K562 (cell line): ENCODE data around the gene ERCC2. TPM values are rescaled to one million over a fixed set of nuclear protein-coding genes. Genes with fewer than 3 reads are reported as not detected.

Experiments used
- ATF1 ChIP-seq, 2 experiments: fragments of 450-650 bp in 1 of 2; IDR thresholded peaks; 2 replicates each; pipeline ENCODE4 v1.6.1; 2016; ENCODE audit warnings: missing compliant biosample characterization in 1 of 2, missing genetic modification characterization in 1 of 2
- CHD2 ChIP-seq: IDR thresholded peaks from 2 replicates; pipeline ENCODE4 v1.6.1; 2011; ENCODE audit warnings: low read depth, low read length
- HLTF ChIP-seq: fragments of 450-650 bp; IDR thresholded peaks from 2 replicates; pipeline ENCODE4 v1.6.1; 2016
- HNRNPK ChIP-seq: fragments of 200-400 bp; formaldehyde crosslinking; IDR thresholded peaks from one replicate; pipeline ENCODE4 v1.6.1; 2018; ENCODE audit warnings: mild to moderate bottlenecking, low read depth, low read length; ENCODE audit not compliant: poor library complexity, severe bottlenecking
- MED1 ChIP-seq: sonication (generic); formaldehyde crosslinking; IDR thresholded peaks from 2 replicates; pipeline ENCODE4 v1.8.1; 2023; ENCODE audit warnings: missing genetic modification reagents, borderline replicate concordance
- MTA1 ChIP-seq: fragments of 450-650 bp; IDR thresholded peaks from 2 replicates; pipeline ENCODE4 v1.6.1; 2017; ENCODE audit warnings: borderline replicate concordance
- NFYB ChIP-seq: IDR thresholded peaks from 2 replicates; pipeline ENCODE4 v1.6.1; 2011; ENCODE audit warnings: mild to moderate bottlenecking, moderate library complexity; ENCODE audit not compliant: insufficient read length; ENCODE audit errors: extremely low read depth
- PHB ChIP-seq: fragments of 250-450 bp; sonication (Bioruptor Pico); IDR thresholded peaks from 2 replicates; pipeline ENCODE4 v1.5.0; 2021
- TSC22D4 ChIP-seq: fragments of 450-650 bp; IDR thresholded peaks from 2 replicates; pipeline ENCODE4 v1.6.1; 2016; ENCODE audit warnings: missing genetic modification characterization, missing biosample characterization, control low read depth
- ZNF146 ChIP-seq: IDR thresholded peaks from one replicate; pipeline ENCODE4 v1.6.1; 2018; ENCODE audit warnings: missing compliant biosample characterization; ENCODE audit not compliant: unreplicated experiment
- ZNF165 ChIP-seq: fragments of 250-450 bp; sonication (Bioruptor Pico); IDR thresholded peaks from 2 replicates; pipeline ENCODE4 v1.4.0; 2020; ENCODE audit warnings: borderline replicate concordance
- ZNF77 ChIP-seq: fragments of 250-450 bp; sonication (Bioruptor Pico); IDR thresholded peaks from 2 replicates; pipeline ENCODE4 v1.5.0; 2020
- ZNF830 ChIP-seq: fragments of 250-450 bp; sonication (Bioruptor Pico); IDR thresholded peaks from 2 replicates; pipeline ENCODE4 v1.5.0; 2021; ENCODE audit warnings: mild to moderate bottlenecking
- polyA plus RNA-seq, 8 experiments: library from polyadenylated mRNA; depleted of rRNA in 4 of 8; stranded (reverse) in 5 of 8; unstranded in 3 of 8; fragments of >200 nt; fragmentation: Nextera tagmentation in 2 of 8; fragmentation: Illumina TruSeq in 1 of 8; extraction: Ambion mirVana in 2 of 8; extraction: Trizol in 1 of 8; gene quantifications; 2 replicates each; pipeline versions ENCODE4 v1.2.1 to v1.2.3, GENCODE V29; 2011 to 2014; ENCODE audit warnings: inconsistent platforms in 1 of 8, missing spikeins in 1 of 8
- total RNA-seq, 7 experiments: library from RNA; depleted of rRNA in 6 of 7; stranded (reverse); fragments of >200 nt in 6 of 7; fragmentation: Illumina TruSeq in 2 of 7; extraction: Trizol in 2 of 7; gene quantifications; 2 replicates each; pipeline versions ENCODE4 v1.2.1 to v1.2.3, GENCODE V29; 2011 to 2021; ENCODE audit warnings: low replicate concordance in 1 of 7
- TF ChIP-seq, protein P1 (sequence below): fragments of 250-450 bp; sonication (Bioruptor Pico); IDR thresholded peaks from 2 replicates; pipeline ENCODE4 v1.5.0; 2021
- TF ChIP-seq, protein P2 (sequence below): fragments of 450-650 bp; formaldehyde crosslinking; IDR thresholded peaks from 2 replicates; pipeline ENCODE4 v1.4.0; 2022; ENCODE audit warnings: missing genetic modification characterization
- TF ChIP-seq, protein P3 (sequence below): fragments of 150-350 bp; IDR thresholded peaks from 2 replicates; pipeline ENCODE4 v1.6.1; 2014; ENCODE audit warnings: low read depth, mild to moderate bottlenecking, low read length, borderline replicate concordance
- TF ChIP-seq, protein P4 (sequence below): IDR thresholded peaks from 2 replicates; pipeline ENCODE4 v1.6.1; 2011; ENCODE audit not compliant: insufficient read length; ENCODE audit errors: extremely low read depth
- TF ChIP-seq, protein P5 (sequence below): sonication (generic); formaldehyde crosslinking; IDR thresholded peaks from 2 replicates; pipeline ENCODE4 v1.8.1; 2023; ENCODE audit warnings: mild to moderate bottlenecking, missing genetic modification reagents
- TF ChIP-seq, protein P6 (sequence below): fragments of 450-650 bp; formaldehyde crosslinking; IDR thresholded peaks from 2 replicates; pipeline ENCODE4 v1.4.0; 2020; ENCODE audit warnings: mild to moderate bottlenecking, moderate library complexity

Gene ERCC2
- total and polyA plus RNA-seq, 9 of the 15 experiments (the other 6 are each of a cell fraction or from before 2014, with no cell fraction given), result 2.2 to 55.9 (median 23.4) TPM

DNA sequence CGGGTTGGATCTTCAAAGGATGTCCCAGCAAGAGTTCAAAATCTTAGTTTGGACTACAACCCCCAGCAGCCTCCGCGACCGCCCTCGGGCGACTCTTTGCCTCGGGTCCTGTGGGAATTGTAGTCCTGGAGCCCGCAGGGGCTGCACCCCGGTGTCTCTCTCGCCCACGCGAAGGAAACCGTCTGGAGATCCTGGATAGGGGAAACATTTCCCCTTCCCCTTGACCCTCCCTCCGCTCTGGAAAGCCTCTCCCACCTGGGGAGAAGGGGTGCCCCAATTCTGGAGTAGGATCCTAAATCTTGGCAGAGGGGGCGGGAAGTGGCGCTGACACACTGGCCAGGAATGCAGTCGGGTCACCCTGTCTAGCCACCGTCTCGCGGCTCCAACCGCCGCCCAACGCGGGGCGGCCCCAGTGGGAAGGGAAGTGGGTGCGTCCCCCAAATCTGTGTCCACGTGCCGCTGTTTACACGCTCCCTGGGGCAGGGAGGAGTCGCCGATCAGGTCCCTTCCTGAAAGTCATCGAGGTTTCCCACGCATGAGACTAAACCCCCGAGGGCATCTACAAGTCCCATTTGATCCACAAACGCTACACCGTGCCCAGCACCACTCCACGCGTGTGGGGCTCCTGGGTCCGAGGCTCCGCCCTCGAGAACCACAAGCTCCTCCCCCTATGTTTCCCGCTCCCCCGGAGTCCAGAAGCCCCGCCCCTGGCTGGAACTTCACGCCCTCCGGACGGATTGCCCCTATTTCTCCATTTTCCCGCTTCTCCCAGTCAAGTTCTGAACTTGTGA, 35.3 kb upstream of the ERCC2 start (continued):
- TF ChIP-seq, protein P1, sequence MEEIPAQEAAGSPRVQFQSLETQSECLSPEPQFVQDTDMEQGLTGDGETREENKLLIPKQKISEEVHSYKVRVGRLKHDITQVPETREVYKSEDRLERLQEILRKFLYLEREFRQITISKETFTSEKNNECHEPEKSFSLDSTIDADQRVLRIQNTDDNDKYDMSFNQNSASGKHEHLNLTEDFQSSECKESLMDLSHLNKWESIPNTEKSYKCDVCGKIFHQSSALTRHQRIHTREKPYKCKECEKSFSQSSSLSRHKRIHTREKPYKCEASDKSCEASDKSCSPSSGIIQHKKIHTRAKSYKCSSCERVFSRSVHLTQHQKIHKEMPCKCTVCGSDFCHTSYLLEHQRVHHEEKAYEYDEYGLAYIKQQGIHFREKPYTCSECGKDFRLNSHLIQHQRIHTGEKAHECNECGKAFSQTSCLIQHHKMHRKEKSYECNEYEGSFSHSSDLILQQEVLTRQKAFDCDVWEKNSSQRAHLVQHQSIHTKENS (CRISPR knock-in tag), result no peak
- TF ChIP-seq ZNF165 (CRISPR knock-in tag) (no peak), HLTF (no peak), CHD2 (peak; percentile 24; the same call in 1 of the 2 replicates), PHB (no peak; the same call in 1 of the 2 replicates), HNRNPK (no peak), MED1 (CRISPR knock-in tag) (no peak), ZNF830 (CRISPR knock-in tag) (no peak), MTA1 (peak; percentile 89), ZNF77 (CRISPR knock-in tag) (no peak), NFYB (no peak), ATF1 (CRISPR knock-in tag; IDR thresholded peaks at IDR 0.05) (no peak), ATF1 (tag; IDR thresholded peaks at IDR 0.05) (peak; percentile 47; the same call in 1 of the 2 replicates), TSC22D4 (tag) (no peak), ZNF146 (CRISPR knock-in tag) (no peak)
- TF ChIP-seq, protein P2, sequence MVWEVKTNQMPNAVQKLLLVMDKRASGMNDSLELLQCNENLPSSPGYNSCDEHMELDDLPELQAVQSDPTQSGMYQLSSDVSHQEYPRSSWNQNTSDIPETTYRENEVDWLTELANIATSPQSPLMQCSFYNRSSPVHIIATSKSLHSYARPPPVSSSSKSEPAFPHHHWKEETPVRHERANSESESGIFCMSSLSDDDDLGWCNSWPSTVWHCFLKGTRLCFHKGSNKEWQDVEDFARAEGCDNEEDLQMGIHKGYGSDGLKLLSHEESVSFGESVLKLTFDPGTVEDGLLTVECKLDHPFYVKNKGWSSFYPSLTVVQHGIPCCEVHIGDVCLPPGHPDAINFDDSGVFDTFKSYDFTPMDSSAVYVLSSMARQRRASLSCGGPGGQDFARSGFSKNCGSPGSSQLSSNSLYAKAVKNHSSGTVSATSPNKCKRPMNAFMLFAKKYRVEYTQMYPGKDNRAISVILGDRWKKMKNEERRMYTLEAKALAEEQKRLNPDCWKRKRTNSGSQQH (CRISPR knock-in tag), result no peak
- TF ChIP-seq, protein P3, sequence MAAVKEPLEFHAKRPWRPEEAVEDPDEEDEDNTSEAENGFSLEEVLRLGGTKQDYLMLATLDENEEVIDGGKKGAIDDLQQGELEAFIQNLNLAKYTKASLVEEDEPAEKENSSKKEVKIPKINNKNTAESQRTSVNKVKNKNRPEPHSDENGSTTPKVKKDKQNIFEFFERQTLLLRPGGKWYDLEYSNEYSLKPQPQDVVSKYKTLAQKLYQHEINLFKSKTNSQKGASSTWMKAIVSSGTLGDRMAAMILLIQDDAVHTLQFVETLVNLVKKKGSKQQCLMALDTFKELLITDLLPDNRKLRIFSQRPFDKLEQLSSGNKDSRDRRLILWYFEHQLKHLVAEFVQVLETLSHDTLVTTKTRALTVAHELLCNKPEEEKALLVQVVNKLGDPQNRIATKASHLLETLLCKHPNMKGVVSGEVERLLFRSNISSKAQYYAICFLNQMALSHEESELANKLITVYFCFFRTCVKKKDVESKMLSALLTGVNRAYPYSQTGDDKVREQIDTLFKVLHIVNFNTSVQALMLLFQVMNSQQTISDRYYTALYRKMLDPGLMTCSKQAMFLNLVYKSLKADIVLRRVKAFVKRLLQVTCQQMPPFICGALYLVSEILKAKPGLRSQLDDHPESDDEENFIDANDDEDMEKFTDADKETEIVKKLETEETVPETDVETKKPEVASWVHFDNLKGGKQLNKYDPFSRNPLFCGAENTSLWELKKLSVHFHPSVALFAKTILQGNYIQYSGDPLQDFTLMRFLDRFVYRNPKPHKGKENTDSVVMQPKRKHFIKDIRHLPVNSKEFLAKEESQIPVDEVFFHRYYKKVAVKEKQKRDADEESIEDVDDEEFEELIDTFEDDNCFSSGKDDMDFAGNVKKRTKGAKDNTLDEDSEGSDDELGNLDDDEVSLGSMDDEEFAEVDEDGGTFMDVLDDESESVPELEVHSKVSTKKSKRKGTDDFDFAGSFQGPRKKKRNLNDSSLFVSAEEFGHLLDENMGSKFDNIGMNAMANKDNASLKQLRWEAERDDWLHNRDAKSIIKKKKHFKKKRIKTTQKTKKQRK, result no peak
- TF ChIP-seq, protein P4, sequence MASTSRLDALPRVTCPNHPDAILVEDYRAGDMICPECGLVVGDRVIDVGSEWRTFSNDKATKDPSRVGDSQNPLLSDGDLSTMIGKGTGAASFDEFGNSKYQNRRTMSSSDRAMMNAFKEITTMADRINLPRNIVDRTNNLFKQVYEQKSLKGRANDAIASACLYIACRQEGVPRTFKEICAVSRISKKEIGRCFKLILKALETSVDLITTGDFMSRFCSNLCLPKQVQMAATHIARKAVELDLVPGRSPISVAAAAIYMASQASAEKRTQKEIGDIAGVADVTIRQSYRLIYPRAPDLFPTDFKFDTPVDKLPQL, result no peak
- TF ChIP-seq, protein P5, sequence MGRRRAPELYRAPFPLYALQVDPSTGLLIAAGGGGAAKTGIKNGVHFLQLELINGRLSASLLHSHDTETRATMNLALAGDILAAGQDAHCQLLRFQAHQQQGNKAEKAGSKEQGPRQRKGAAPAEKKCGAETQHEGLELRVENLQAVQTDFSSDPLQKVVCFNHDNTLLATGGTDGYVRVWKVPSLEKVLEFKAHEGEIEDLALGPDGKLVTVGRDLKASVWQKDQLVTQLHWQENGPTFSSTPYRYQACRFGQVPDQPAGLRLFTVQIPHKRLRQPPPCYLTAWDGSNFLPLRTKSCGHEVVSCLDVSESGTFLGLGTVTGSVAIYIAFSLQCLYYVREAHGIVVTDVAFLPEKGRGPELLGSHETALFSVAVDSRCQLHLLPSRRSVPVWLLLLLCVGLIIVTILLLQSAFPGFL (CRISPR knock-in tag), result no peak
- TF ChIP-seq, protein P6, sequence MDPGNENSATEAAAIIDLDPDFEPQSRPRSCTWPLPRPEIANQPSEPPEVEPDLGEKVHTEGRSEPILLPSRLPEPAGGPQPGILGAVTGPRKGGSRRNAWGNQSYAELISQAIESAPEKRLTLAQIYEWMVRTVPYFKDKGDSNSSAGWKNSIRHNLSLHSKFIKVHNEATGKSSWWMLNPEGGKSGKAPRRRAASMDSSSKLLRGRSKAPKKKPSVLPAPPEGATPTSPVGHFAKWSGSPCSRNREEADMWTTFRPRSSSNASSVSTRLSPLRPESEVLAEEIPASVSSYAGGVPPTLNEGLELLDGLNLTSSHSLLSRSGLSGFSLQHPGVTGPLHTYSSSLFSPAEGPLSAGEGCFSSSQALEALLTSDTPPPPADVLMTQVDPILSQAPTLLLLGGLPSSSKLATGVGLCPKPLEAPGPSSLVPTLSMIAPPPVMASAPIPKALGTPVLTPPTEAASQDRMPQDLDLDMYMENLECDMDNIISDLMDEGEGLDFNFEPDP (CRISPR knock-in tag), result no peak
